C4-2B (cell line): ENCODE data around the gene SAP30L.

Experiments
- ZFX ChIP-seq: fragments of 450-650 bp; IDR thresholded peaks from 2 replicates; pipeline ENCODE4 v1.6.1; 2017
- TF ChIP-seq, protein P1 (sequence below): fragments of 450-650 bp; conservative IDR thresholded peaks from 2 replicates; pipeline ENCODE4 v1.5.1; 2017; ENCODE audit warnings: mild to moderate bottlenecking

- TF ChIP-seq ZFX: no peak
- TF ChIP-seq, protein P1, sequence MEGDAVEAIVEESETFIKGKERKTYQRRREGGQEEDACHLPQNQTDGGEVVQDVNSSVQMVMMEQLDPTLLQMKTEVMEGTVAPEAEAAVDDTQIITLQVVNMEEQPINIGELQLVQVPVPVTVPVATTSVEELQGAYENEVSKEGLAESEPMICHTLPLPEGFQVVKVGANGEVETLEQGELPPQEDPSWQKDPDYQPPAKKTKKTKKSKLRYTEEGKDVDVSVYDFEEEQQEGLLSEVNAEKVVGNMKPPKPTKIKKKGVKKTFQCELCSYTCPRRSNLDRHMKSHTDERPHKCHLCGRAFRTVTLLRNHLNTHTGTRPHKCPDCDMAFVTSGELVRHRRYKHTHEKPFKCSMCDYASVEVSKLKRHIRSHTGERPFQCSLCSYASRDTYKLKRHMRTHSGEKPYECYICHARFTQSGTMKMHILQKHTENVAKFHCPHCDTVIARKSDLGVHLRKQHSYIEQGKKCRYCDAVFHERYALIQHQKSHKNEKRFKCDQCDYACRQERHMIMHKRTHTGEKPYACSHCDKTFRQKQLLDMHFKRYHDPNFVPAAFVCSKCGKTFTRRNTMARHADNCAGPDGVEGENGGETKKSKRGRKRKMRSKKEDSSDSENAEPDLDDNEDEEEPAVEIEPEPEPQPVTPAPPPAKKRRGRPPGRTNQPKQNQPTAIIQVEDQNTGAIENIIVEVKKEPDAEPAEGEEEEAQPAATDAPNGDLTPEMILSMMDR: no peak
Observed at GRCh38 chr5:154418344-154418820, 27.4 kb upstream of the SAP30L start.
